ENCODE results near the gene SRPK2.

Gene SRPK2

GRCh38 chr7:105346138-105346537, 42.6 kb downstream of the SRPK2 start:
- H3K9ac ChIP-seq = no peak overlapping the region
- TF ChIP-seq, protein P1, sequence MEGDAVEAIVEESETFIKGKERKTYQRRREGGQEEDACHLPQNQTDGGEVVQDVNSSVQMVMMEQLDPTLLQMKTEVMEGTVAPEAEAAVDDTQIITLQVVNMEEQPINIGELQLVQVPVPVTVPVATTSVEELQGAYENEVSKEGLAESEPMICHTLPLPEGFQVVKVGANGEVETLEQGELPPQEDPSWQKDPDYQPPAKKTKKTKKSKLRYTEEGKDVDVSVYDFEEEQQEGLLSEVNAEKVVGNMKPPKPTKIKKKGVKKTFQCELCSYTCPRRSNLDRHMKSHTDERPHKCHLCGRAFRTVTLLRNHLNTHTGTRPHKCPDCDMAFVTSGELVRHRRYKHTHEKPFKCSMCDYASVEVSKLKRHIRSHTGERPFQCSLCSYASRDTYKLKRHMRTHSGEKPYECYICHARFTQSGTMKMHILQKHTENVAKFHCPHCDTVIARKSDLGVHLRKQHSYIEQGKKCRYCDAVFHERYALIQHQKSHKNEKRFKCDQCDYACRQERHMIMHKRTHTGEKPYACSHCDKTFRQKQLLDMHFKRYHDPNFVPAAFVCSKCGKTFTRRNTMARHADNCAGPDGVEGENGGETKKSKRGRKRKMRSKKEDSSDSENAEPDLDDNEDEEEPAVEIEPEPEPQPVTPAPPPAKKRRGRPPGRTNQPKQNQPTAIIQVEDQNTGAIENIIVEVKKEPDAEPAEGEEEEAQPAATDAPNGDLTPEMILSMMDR (conservative IDR thresholded peaks at IDR 0.05; ENCODE audit: low read depth, low read length) = no peak
- H3K27ac ChIP-seq = peak overlapping the region; percentile 22; the same call in 1 of the 2 replicates
- no peaks in the 10 kb centered on the region for H3K27me3 ChIP-seq (ENCODE audit: insufficient read depth, low read depth)
- H4K20me1 ChIP-seq (ENCODE audit: insufficient read depth) = no peaks in the 10 kb centered on the region
- H3K79me2 ChIP-seq (ENCODE audit: insufficient read depth, low read depth) = peaks cover 98% of the 10 kb centered on the region
- no peaks in the 10 kb centered on the region for H3K36me3 ChIP-seq (ENCODE audit: insufficient read depth)
- H3K4me3 ChIP-seq (IDR thresholded peaks at IDR 0.05; ENCODE audit: insufficient read depth, low read depth, low read length) = no peak overlapping the region
- peak overlapping the region; percentile 53 for H3K4me2 ChIP-seq
- H2AFZ ChIP-seq (ENCODE audit: low read depth) = no peak overlapping the region
- H3K4me1 ChIP-seq (ENCODE audit: low read depth, poor library complexity, severe bottlenecking) = peaks cover 82% of the 10 kb centered on the region

DNA sequence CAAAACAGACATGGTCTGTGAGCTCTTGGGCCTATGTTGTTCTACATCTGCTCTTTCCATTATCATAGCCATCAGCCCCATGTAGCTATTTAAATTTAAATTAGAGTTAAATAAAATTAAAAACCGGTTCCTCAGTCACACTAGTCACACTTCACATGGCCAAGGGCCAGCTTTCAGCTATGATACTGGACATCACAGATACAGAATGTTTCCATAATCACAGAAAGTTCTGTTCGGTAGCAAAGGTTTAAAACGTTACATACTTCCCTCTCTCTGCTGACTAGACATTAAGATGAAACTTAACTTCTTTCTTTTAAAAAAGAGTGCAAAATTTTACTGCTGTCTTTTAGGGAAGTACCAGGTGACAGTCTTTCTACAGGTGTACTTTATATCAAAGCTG, 43.0 kb downstream of the SRPK2 start:
- Histone ChIP-seq H3K4me2 (peak overlapping the region; percentile 53), H4K20me1 (ENCODE audit: insufficient read depth) (no peaks in the 10 kb centered on the region), H3K4me1 (ENCODE audit: low read depth, poor library complexity, severe bottlenecking) (peaks cover 81% of the 10 kb centered on the region), H2AFZ (ENCODE audit: low read depth) (no peak overlapping the region), H3K9ac (no peak overlapping the region), H3K27ac (peak overlapping the region; percentile 22; the same call in 1 of the 2 replicates), H3K36me3 (ENCODE audit: insufficient read depth) (no peaks in the 10 kb centered on the region), H3K4me3 (IDR thresholded peaks at IDR 0.05; ENCODE audit: insufficient read depth, low read depth, low read length) (no peak overlapping the region), H3K79me2 (ENCODE audit: insufficient read depth, low read depth) (peaks cover 98% of the 10 kb centered on the region), H3K27me3 (ENCODE audit: insufficient read depth, low read depth) (no peaks in the 10 kb centered on the region)
- TF ChIP-seq, protein P1 (conservative IDR thresholded peaks at IDR 0.05; ENCODE audit: low read depth, low read length) = no peak

- peaks cover 98% of the 10 kb centered on the region for H3K79me2 ChIP-seq (ENCODE audit: insufficient read depth, low read depth)
- H3K27me3 ChIP-seq (ENCODE audit: insufficient read depth, low read depth) = no peaks in the 10 kb centered on the region
- TF ChIP-seq, protein P1 (conservative IDR thresholded peaks at IDR 0.05; ENCODE audit: low read depth, low read length) = no peak
- H3K4me1 ChIP-seq (ENCODE audit: low read depth, poor library complexity, severe bottlenecking) = peaks cover 81% of the 10 kb centered on the region
- no peaks in the 10 kb centered on the region for H4K20me1 ChIP-seq (ENCODE audit: insufficient read depth)
- no peak overlapping the region for H2AFZ ChIP-seq (ENCODE audit: low read depth)
- no peak overlapping the region for H3K4me3 ChIP-seq (IDR thresholded peaks at IDR 0.05; ENCODE audit: insufficient read depth, low read depth, low read length)
- H3K4me2 ChIP-seq = peak overlapping the region; percentile 53
- H3K36me3 ChIP-seq (ENCODE audit: insufficient read depth) = no peaks in the 10 kb centered on the region
- H3K9ac ChIP-seq = no peak overlapping the region
- peak overlapping the region; percentile 22 for H3K27ac ChIP-seq
Measured at GRCh38 chr7:105345003-105345402, 43.7 kb downstream of the SRPK2 start.

- Histone ChIP-seq H3K79me2 (ENCODE audit: insufficient read depth, low read depth) (peaks cover 91% of the 10 kb centered on the region), H3K4me2 (no peak overlapping the region), H2AFZ (ENCODE audit: low read depth) (no peak overlapping the region), H3K4me3 (IDR thresholded peaks at IDR 0.05; ENCODE audit: insufficient read depth, low read depth, low read length) (no peak overlapping the region), H4K20me1 (ENCODE audit: insufficient read depth) (no peaks in the 10 kb centered on the region), H3K9ac (no peak overlapping the region), H3K4me1 (ENCODE audit: low read depth, poor library complexity, severe bottlenecking) (peaks cover 86% of the 10 kb centered on the region), H3K27ac (no peak overlapping the region), H3K27me3 (ENCODE audit: insufficient read depth, low read depth) (no peaks in the 10 kb centered on the region), H3K36me3 (ENCODE audit: insufficient read depth) (no peaks in the 10 kb centered on the region; the same call in 1 of the 2 replicates)
- TF ChIP-seq, protein P1 (conservative IDR thresholded peaks at IDR 0.05; ENCODE audit: low read depth, low read length) = no peak
Measured at GRCh38 chr7:105339404-105340323, 49.1 kb downstream of the SRPK2 start.
